NCI-H2171 (cell line): ENCODE results near the gene MTRFR.

Experiments
- DNase-seq: peaks from one replicate; lab custom pipeline; 2025; lab: John Stamatoyannopoulos, UW

MTRFR gene

DNA sequence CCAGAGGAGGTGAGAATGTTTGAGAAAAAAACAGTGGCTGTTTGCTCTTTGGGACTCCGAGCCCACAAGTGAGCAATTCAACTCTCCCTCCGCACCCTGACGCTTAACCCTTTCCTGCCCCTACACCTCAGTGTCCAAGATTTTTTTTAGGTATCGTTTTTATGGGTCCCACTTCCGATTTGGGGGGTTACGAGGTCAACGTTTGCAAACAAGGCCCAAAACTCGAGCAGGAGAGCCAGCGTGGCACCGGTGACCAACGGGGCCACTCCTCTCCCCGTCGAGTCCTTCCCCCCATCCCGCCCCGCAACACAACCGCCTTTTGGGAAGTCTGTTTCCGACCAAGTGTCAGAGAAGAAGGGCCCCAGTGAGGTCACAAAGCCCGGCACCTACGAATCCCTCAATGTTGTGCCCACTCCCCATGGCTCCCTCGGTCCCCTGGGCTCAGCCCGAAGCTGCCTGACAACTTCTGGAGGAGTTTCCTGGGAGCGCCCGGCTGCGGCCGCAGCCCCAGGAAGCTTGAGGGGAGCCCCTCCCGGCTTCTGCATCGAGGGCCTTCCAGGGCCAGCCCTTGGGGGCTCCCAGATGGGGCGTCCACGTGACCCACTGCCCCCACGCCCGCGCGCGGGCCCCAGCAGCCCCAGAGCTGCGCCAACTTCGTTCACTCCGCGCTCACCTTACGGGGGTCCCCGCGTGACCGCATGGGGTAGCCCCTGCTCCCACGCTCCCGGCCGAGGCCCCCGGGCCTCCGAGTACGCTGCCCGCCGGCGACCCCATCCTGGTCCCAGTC is 37.2 kb downstream of the MTRFR start:
- no peak for DNase-seq

GRCh38 chr12:123271001-123271668 is 37.9 kb downstream of the MTRFR start:
- DNase-seq = peak; percentile 71

GRCh38 chr12:123273166-123273565 is 39.9 kb downstream of the MTRFR start:
- DNase-seq = no peak

- DNase-seq = no peak
Observed at GRCh38 chr12:123278101-123278627, 44.9 kb downstream of the MTRFR start.

DNA sequence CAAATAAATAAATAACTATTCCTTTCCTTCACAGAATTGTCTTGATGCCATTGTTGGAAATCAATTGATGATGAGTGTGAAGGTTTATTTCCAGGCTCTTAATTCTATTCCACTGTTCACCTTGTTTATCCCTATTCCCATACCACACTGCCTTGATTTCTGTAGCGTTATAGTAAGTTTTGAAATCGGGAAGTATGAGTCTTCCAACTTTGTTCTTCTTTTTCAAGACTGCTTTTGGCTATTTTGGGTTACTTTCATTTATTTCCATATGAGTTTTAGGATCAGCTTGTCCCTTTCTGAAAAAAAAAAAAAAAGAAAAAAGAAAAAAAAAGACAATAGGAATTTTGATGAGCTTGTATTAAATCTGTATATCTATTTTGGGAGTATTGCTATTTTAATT is 47.7 kb downstream of the MTRFR start:
- DNase-seq = no peak

- DNase-seq = no peak
Observed at GRCh38 chr12:123282111-123282510, 48.9 kb downstream of the MTRFR start.

DNA sequence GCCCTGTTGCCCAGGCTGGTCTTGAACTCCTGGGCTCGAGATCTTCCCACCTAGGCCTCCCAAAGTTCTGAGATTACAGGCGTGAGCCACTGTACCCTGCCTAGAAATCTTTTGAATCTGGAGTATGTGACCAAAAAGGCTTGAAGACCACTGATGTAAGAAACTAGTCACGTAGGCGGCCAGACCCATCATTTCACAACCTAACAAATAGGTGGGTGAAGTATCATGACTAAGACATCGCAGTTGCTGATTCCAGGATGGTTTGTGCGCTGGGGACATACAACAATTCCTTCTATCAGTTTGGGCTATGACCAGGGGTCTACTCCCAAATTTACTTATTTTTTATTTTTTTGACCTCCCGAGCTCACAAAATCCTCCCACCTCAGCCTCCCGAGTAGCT is 50.2 kb downstream of the MTRFR start:
- DNase-seq = no peak

- DNase-seq = no peak
Observed at GRCh38 chr12:123284669-123285068, 51.4 kb downstream of the MTRFR start.

GRCh38 chr12:123286652-123287373 is 53.6 kb downstream of the MTRFR start:
- DNase-seq = no peak

DNA sequence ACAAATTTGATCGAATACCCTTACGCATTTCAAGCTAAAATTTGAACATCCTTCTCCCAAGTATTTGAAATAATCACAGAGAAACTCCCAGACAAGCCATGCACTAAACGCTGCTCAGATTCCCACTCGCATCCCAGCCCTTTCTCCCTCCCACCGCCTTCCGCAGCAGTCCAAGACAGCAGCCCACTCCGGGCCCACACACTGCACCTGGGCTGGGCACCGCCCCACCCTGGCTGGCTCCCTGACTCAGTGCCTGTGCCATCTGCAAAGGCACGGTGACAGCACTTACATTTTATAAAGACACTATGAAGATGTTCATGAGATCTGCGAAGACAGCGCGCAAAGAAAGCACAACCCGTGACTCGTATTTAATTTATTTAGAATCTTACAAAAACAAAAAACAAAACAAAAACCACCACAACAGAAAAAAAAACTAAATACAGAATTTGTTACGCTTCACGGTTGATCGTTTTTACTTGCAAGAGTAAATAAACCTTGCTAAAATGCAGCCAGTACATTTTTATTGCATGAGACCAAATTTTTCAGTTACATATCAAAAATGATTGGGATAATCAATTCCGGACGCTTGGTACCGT is 55.6 kb downstream of the MTRFR start:
- no peak for DNase-seq

- DNase-seq = no peak
Observed at GRCh38 chr12:123289911-123290310, 56.7 kb downstream of the MTRFR start.

- no peak for DNase-seq
Observed at GRCh38 chr12:123293178-123293760, 60.0 kb downstream of the MTRFR start.

DNA sequence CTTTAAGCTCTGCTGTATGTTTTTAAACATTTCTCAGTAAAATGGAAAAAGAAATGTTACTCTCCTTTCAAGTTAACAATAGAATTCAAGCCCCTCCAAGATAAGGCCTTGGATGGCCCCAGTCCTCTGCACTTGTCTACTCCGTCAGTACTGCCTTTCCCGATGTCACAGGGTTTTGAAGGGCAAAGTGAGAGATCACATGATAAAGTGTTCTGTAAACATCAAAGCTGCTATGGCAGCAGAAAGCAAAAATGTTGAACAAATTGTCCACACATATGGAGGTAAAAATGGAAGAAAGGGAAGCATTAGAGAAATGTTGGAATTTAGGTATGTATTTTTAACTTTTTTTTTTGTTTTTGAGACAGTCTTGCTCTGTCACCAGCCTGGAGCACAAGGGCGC is 71.9 kb downstream of the MTRFR start:
- DNase-seq = no peak

- no peak for DNase-seq
Observed at GRCh38 chr12:123306200-123306599, 73.0 kb downstream of the MTRFR start.
